Smooth muscle cell (in vitro differentiated cells): ENCODE results near the gene SMAP1. TPM values are rescaled to one million over a fixed set of nuclear protein-coding genes. Genes with fewer than 3 reads are reported as not detected.

Experiments
- DNase-seq: peaks from one replicate; lab custom pipeline; 2025; ENCODE audit not compliant: unreplicated experiment; lab: John Stamatoyannopoulos, UW
- H2AFZ ChIP-seq: fragments of 200-600 bp; sonication (generic); 2 replicates; pipeline ENCODE4 v1.6.0; 2016; ENCODE audit warnings: antibody characterized with exemption, low read depth, mild to moderate bottlenecking
- H3F3A ChIP-seq: fragments of 200-600 bp; sonication (generic); 2 replicates; pipeline ENCODE4 v1.6.0; 2017; ENCODE audit warnings: antibody characterized with exemption, low read depth
- H3K27ac ChIP-seq: fragments of 200-600 bp; sonication (generic); 2 replicates; pipeline ENCODE4 v1.5.1; 2016; ENCODE audit warnings: low read depth, mild to moderate bottlenecking
- H3K27me3 ChIP-seq: fragments of 200-600 bp; sonication (generic); 2 replicates; pipeline ENCODE4 v1.6.1; 2016; ENCODE audit warnings: low read depth, mild to moderate bottlenecking
- H3K36me3 ChIP-seq: fragments of 200-600 bp; sonication (generic); 2 replicates; pipeline ENCODE4 v1.5.1; 2016; ENCODE audit warnings: low read depth
- H3K4me1 ChIP-seq: fragments of 200-600 bp; sonication (generic); 2 replicates; pipeline ENCODE4 v1.5.1; 2016; ENCODE audit warnings: low read depth
- H3K4me2 ChIP-seq: fragments of 200-600 bp; sonication (generic); 2 replicates; pipeline ENCODE4 v1.6.0; 2016; ENCODE audit warnings: mild to moderate bottlenecking
- H3K4me3 ChIP-seq: fragments of 200-600 bp; sonication (generic); 2 replicates; pipeline ENCODE4 v1.5.1; 2016; ENCODE audit warnings: mild to moderate bottlenecking
- H3K79me2 ChIP-seq: fragments of 200-600 bp; sonication (generic); 2 replicates; pipeline ENCODE4 v1.6.0; 2016; ENCODE audit warnings: low read depth, mild to moderate bottlenecking
- H3K9ac ChIP-seq: fragments of 200-600 bp; sonication (generic); 2 replicates; pipeline ENCODE4 v1.6.0; 2016; ENCODE audit warnings: low read depth
- H3K9me3 ChIP-seq: fragments of 200-600 bp; sonication (generic); replicated peaks from 2 replicates; pipeline ENCODE4 v1.5.1; 2016; ENCODE audit warnings: low read depth
- H4K20me1 ChIP-seq: fragments of 200-600 bp; sonication (generic); 2 replicates; pipeline ENCODE4 v1.6.0; 2016; ENCODE audit warnings: low read depth
- WGBS: methylation state at CpG from one replicate; pipeline ENCODE4 v1.1.7; 2016; ENCODE audit warnings: low lambda C conversion rate; 5-methylcytosine and 5-hydroxymethylcytosine counted together
- polyA plus RNA-seq: library from polyadenylated mRNA; unstranded; fragments of >200 nt; fragmentation: Nextera tagmentation; extraction: Ambion mirVana; gene quantifications from 2 replicates; pipeline ENCODE4 v1.2.1, GENCODE V29; 2016
- total RNA-seq: library from RNA; depleted of rRNA; stranded (reverse); fragments of >200 nt; gene quantifications from 2 replicates; pipeline ENCODE4 v1.2.3, GENCODE V29; 2014
- TF ChIP-seq, protein P1 (sequence below): fragments of 200-600 bp; sonication (generic); IDR thresholded peaks from 2 replicates; pipeline ENCODE4 v1.5.1; 2017; ENCODE audit warnings: borderline replicate concordance, mild to moderate bottlenecking, antibody characterized with exemption; ENCODE audit not compliant: insufficient read depth, poor library complexity, severe bottlenecking

Gene SMAP1
- total and polyA plus RNA-seq, 2 experiments from 2014 or later: 21.7 to 39.8 TPM

DNA sequence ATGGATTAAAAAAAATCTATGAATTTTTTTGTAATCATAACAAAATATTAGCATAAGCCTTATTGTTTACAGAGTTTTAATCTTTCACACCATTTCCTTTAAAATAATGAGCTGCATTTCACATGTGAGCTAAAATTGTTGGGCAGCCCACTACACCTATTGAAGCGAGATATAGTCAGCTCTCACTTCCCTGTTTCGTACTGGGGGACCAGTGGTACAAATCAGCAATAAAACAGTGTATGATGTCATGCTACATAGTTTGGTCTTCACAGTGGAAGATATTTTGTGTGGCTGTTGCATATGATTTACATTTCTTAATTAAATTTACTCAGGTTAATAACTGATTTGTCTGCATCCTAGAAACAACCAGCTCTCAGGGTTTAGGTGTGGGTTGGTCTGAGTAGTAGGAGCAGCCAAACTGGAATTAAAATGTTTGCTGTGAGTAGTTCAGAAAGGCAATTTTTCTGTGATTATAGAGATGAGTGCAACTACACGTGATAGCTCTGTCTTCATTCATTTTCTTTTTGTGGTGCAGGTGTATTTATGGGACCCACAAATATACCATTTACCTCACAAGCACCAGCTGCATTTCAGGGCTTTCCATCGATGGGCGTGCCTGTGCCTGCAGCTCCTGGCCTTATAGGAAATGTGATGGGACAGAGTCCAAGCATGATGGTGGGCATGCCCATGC lies 189.8 kb downstream of the SMAP1 start:
- Histone ChIP-seq H3K79me2 (no peaks in the 10 kb centered on the region), H3K9me3 (no peaks in the 10 kb centered on the region), H2AFZ (no peak overlapping the region), H3K4me3 (no peak overlapping the region), H3K9ac (no peak overlapping the region), H3K4me2 (no peak overlapping the region), H4K20me1 (no peaks in the 10 kb centered on the region), H3K27me3 (no peaks in the 10 kb centered on the region), H3K4me1 (no peaks in the 10 kb centered on the region), H3K27ac (no peak overlapping the region), H3K36me3 (peaks cover 4% of the 10 kb centered on the region), H3F3A (no peaks in the 10 kb centered on the region)
- TF ChIP-seq, protein P1, sequence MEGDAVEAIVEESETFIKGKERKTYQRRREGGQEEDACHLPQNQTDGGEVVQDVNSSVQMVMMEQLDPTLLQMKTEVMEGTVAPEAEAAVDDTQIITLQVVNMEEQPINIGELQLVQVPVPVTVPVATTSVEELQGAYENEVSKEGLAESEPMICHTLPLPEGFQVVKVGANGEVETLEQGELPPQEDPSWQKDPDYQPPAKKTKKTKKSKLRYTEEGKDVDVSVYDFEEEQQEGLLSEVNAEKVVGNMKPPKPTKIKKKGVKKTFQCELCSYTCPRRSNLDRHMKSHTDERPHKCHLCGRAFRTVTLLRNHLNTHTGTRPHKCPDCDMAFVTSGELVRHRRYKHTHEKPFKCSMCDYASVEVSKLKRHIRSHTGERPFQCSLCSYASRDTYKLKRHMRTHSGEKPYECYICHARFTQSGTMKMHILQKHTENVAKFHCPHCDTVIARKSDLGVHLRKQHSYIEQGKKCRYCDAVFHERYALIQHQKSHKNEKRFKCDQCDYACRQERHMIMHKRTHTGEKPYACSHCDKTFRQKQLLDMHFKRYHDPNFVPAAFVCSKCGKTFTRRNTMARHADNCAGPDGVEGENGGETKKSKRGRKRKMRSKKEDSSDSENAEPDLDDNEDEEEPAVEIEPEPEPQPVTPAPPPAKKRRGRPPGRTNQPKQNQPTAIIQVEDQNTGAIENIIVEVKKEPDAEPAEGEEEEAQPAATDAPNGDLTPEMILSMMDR: no peak
- DNase-seq: no peak
- 97% methylated on average over 5 of the region's 5 CpGs for WGBS

DNA sequence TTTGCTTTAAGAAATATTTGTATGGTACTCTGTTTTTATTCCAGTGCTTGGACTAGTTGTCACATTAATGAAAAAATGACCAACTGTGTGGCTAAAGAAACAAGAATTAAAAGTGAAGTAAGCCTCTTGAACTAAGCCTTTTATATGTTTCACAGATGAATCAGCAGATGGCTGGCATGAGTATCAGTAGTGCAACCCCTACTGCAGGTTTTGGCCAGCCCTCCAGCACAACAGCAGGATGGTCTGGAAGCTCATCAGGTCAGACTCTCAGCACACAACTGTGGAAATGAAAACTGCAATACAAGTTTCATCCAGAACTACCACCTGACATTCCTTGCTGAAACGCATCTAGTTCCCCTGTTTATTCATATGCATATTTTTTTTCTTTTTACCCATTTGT lies 192.4 kb downstream of the SMAP1 start:
- H3K4me1 ChIP-seq: peaks cover 12% of the 10 kb centered on the region
- no peaks in the 10 kb centered on the region for H4K20me1 ChIP-seq
- H3K9me3 ChIP-seq: no peaks in the 10 kb centered on the region
- H3K9ac ChIP-seq: no peak overlapping the region
- no peaks in the 10 kb centered on the region for H3K27me3 ChIP-seq
- TF ChIP-seq, protein P1: no peak
- no peak overlapping the region for H3K4me3 ChIP-seq
- H3K4me2 ChIP-seq: no peak overlapping the region
- DNase-seq: no peak
- no peaks in the 10 kb centered on the region for H3K79me2 ChIP-seq
- 91% methylated on average over 1 of the region's 1 CpG for WGBS
- H3K27ac ChIP-seq: no peak overlapping the region
- H2AFZ ChIP-seq: no peak overlapping the region
- H3F3A ChIP-seq: no peaks in the 10 kb centered on the region
- H3K36me3 ChIP-seq: peaks cover 4% of the 10 kb centered on the region

GRCh38 chr6:70860920-70861319 lies 193.2 kb downstream of the SMAP1 start:
- Histone ChIP-seq H3K36me3 (peaks cover 4% of the 10 kb centered on the region), H2AFZ (no peak overlapping the region), H3K4me1 (peaks cover 12% of the 10 kb centered on the region), H3F3A (no peaks in the 10 kb centered on the region), H3K9ac (no peak overlapping the region), H3K27me3 (no peaks in the 10 kb centered on the region), H3K4me3 (no peak overlapping the region), H3K27ac (no peak overlapping the region), H3K79me2 (no peaks in the 10 kb centered on the region), H4K20me1 (no peaks in the 10 kb centered on the region), H3K4me2 (no peak overlapping the region), H3K9me3 (no peaks in the 10 kb centered on the region)
- WGBS: 100% methylated on average over 1 of the region's 1 CpG
- DNase-seq: no peak
- TF ChIP-seq, protein P1: no peak

GRCh38 chr6:70863343-70863742 lies 195.7 kb downstream of the SMAP1 start:
- Histone ChIP-seq H3K79me2 (no peaks in the 10 kb centered on the region), H3K27ac (no peak overlapping the region), H3K9ac (no peak overlapping the region), H3K9me3 (no peaks in the 10 kb centered on the region), H4K20me1 (no peaks in the 10 kb centered on the region), H3K4me2 (no peak overlapping the region), H3K4me1 (peaks cover 12% of the 10 kb centered on the region), H3K27me3 (no peaks in the 10 kb centered on the region), H3K36me3 (peaks cover 4% of the 10 kb centered on the region), H3F3A (no peaks in the 10 kb centered on the region), H3K4me3 (no peak overlapping the region), H2AFZ (no peak overlapping the region)
- no peak for DNase-seq
- WGBS: 79% methylated on average over 3 of the region's 3 CpGs
- TF ChIP-seq, protein P1: no peak
